Tibial nerve (tissue), 4 donors: ENCODE measurements around the gene GPR35. TPM values are rescaled to one million over a fixed set of nuclear protein-coding genes. Genes with fewer than 3 reads are reported as not detected.
"Not testable (repeated sequence)": the region's sequence is repeated elsewhere in the genome, so short reads cannot be mapped to it uniquely, and the experiment has no call there.

Experiments used
- DNase-seq, 2 donors: peaks; one replicate each; pipeline ENCODE4 v3.0.0-alpha.2; 2019; ENCODE audit warnings: low spot score in 2 of 2
- H3K27ac ChIP-seq, 4 donors: fragments of 200-600 bp; sonication (generic) in 3 of 4; one replicate each; pipeline ENCODE4 v1.5.1; 2017 to 2019; ENCODE audit warnings: mild to moderate bottlenecking in 1 of 4
- H3K27me3 ChIP-seq, 2 donors: fragments of 200-600 bp; sonication (generic) in 1 of 2; one replicate each; pipeline versions ENCODE4 v1.5.1 to v1.6.0; 2017 to 2019
- H3K36me3 ChIP-seq, 3 donors: fragments of 200-600 bp; sonication (generic); one replicate each; pipeline ENCODE4 v1.5.1; 2018 to 2019
- H3K4me1 ChIP-seq, 4 donors: fragments of 200-600 bp; sonication (generic) in 3 of 4; one replicate each; pipeline ENCODE4 v1.5.1; 2017 to 2019
- H3K4me3 ChIP-seq, 4 donors: fragments of 200-600 bp; sonication (generic) in 3 of 4; one replicate each; pipeline ENCODE4 v1.5.1; 2017 to 2019; ENCODE audit warnings: mild to moderate bottlenecking in 1 of 4, moderate library complexity in 1 of 4
- H3K9me3 ChIP-seq, 4 donors: fragments of 200-600 bp; sonication (generic) in 3 of 4; one replicate each; pipeline ENCODE4 v1.5.1; 2017 to 2019
- CTCF ChIP-seq, 5 experiments: fragments of 200-600 bp in 3 of 5; fragments of 450-650 bp in 2 of 5; sonication (generic) in 3 of 5; IDR thresholded peaks; one replicate each; pipeline ENCODE4 v1.5.1; 2016 to 2019; ENCODE audit warnings: antibody characterized with exemption in 5 of 5, mild to moderate bottlenecking in 3 of 5, moderate library complexity in 2 of 5
- EP300 ChIP-seq, 2 donors: sonication (generic); formaldehyde crosslinking; IDR thresholded peaks; one replicate each; pipeline ENCODE4 v1.6.1; 2017; ENCODE audit warnings: antibody characterized with exemption in 2 of 2, mild to moderate bottlenecking in 1 of 2
- POLR2A ChIP-seq, 2 donors: fragments of 450-650 bp; IDR thresholded peaks; one replicate each; pipeline ENCODE4 v1.6.1; 2017; ENCODE audit warnings: antibody characterized with exemption in 2 of 2, mild to moderate bottlenecking in 2 of 2, moderate library complexity in 2 of 2
- WGBS, 2 donors: methylation state at CpG; one replicate each; pipeline ENCODE4 v1.1.5; 2018; 5-methylcytosine and 5-hydroxymethylcytosine counted together
- total RNA-seq, 4 donors: library from RNA; depleted of rRNA; stranded (reverse); fragments of >200 nt; gene quantifications; one replicate each; pipeline ENCODE4 v1.1.0, GENCODE V29; 2016

Gene GPR35
- total RNA-seq, 4 donors from 2014 or later = 0.90 to 8.2 (median 2.0) TPM

GRCh38 chr2:240614391-240614790, 10.9 kb upstream of the GPR35 start:
- Histone ChIP-seq H3K4me3 (no peak overlapping the region), H3K9me3 (no peaks in the 10 kb centered on the region), H3K27me3 (no peaks in the 10 kb centered on the region), H3K27ac (no peak overlapping the region), H3K36me3 (peaks cover 0 to 9% (median 0%) of the 10 kb centered on the region in 3 donors), H3K4me1 (peaks cover 0 to 5% (median 0%) of the 10 kb centered on the region in 4 donors)
- WGBS, 2 donors = 95 to 97% methylated on average over 9 of the region's 9 CpGs
- peak in 1 of 2 donors; percentile 0 for DNase-seq
- TF ChIP-seq CTCF (IDR thresholded peaks at IDR 0.05) = no peak
- TF ChIP-seq POLR2A (IDR thresholded peaks at IDR 0.05) = no peak
- TF ChIP-seq EP300 (IDR thresholded peaks at IDR 0.05) = no peak

GRCh38 chr2:240615396-240615795, 9.9 kb upstream of the GPR35 start:
- H3K4me3 ChIP-seq = no peak overlapping the region
- H3K4me1 ChIP-seq = peaks cover 0 to 5% (median 0%) of the 10 kb centered on the region in 4 donors
- no peaks in the 10 kb centered on the region for H3K9me3 ChIP-seq
- 72 to 78% methylated on average over 2 of the region's 2 CpGs for WGBS, 2 donors
- no peak overlapping the region for H3K27ac ChIP-seq
- no peaks in the 10 kb centered on the region for H3K27me3 ChIP-seq
- no peak for TF ChIP-seq EP300 (IDR thresholded peaks at IDR 0.05)
- TF ChIP-seq POLR2A (IDR thresholded peaks at IDR 0.05) = no peak
- no peak for TF ChIP-seq CTCF (IDR thresholded peaks at IDR 0.05)
- peaks cover 0 to 14% (median 0%) of the 10 kb centered on the region in 3 donors for H3K36me3 ChIP-seq
- DNase-seq = no peak

GRCh38 chr2:240615820-240616547, 9.3 kb upstream of the GPR35 start:
- no peaks in the 10 kb centered on the region for H3K27me3 ChIP-seq
- H3K36me3 ChIP-seq = peaks cover 0 to 14% (median 0%) of the 10 kb centered on the region in 3 donors
- 74 to 77% methylated on average over 20 of the region's 20 CpGs for WGBS, 2 donors
- peaks cover 0 to 5% (median 0%) of the 10 kb centered on the region in 4 donors for H3K4me1 ChIP-seq
- H3K27ac ChIP-seq = no peak overlapping the region
- no peak for TF ChIP-seq EP300 (IDR thresholded peaks at IDR 0.05)
- TF ChIP-seq POLR2A (IDR thresholded peaks at IDR 0.05) = no peak
- no peak for TF ChIP-seq CTCF (IDR thresholded peaks at IDR 0.05)
- peak in 1 of 2 donors; percentile 3 for DNase-seq
- H3K9me3 ChIP-seq = no peaks in the 10 kb centered on the region
- no peak overlapping the region for H3K4me3 ChIP-seq

- not testable (repeated sequence) for DNase-seq
- 77 to 88% methylated on average over 4 to 5 of the region's 5 CpGs for WGBS, 2 donors
Observed at GRCh38 chr2:240616860-240617666, 8.2 kb upstream of the GPR35 start.

GRCh38 chr2:240618776-240619175, 6.5 kb upstream of the GPR35 start:
- no peak overlapping the region for H3K27ac ChIP-seq
- DNase-seq = no peak
- H3K9me3 ChIP-seq = no peaks in the 10 kb centered on the region
- peaks cover 0 to 3% (median 0%) of the 10 kb centered on the region in 4 donors for H3K4me1 ChIP-seq
- H3K4me3 ChIP-seq = no peak overlapping the region
- no peaks in the 10 kb centered on the region for H3K27me3 ChIP-seq
- TF ChIP-seq EP300 (IDR thresholded peaks at IDR 0.05) = no peak
- peaks cover 0 to 14% (median 0%) of the 10 kb centered on the region in 3 donors for H3K36me3 ChIP-seq
- WGBS, 2 donors = 83 to 91% methylated on average over 6 of the region's 6 CpGs

More at GRCh38 chr2:240616860-240617666, 8.2 kb upstream of the GPR35 start:
- H3K27ac ChIP-seq, H3K4me1 ChIP-seq, H3K27me3 ChIP-seq, H3K9me3 ChIP-seq, H3K4me3 ChIP-seq: not testable (repeated sequence)
- peaks cover 0 to 14% (median 0%) of the 10 kb centered on the region in 3 donors for H3K36me3 ChIP-seq
